ENCODE measurements around the gene SGK1. TPM values are rescaled to one million over a fixed set of nuclear protein-coding genes. Genes with fewer than 3 reads are reported as not detected.
"Not testable (repeated sequence)": the region's sequence is repeated elsewhere in the genome, so short reads cannot be mapped to it uniquely, and the experiment has no call there.

Gene SGK1
- total and polyA plus RNA-seq, 3 donors from 2014 or later = 91.3 to 208 (median 154) TPM

DNA sequence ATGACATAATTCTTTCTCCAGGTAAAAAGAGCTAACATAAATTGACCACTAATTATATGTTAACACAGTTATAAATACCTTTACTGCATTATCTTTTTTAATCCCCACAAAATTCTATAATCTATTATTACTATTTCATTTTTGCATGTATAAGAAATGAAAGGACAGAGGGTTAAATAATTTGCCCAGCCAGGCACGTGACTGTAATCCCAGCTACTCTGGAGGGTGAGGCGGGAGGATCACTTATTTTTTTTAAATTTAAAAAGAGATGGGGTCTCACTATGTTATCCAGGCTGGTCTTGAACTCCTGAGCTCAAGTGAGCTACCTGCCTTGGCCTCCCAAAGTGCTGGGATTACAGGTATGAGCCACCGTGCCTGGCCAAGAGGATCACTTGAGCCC, 121.9 kb downstream of the SGK1 start:
- Histone ChIP-seq H3K27me3 (no peaks in the 10 kb centered on the region), H3K4me1 (no peaks in the 10 kb centered on the region), H3K9me3 (no peaks in the 10 kb centered on the region), H3K4me3 (no peak overlapping the region), H3K36me3 (ENCODE audit: low read depth, missing control alignments) (no peaks in the 10 kb centered on the region), H3K27ac (peak overlapping the region in 1 of 2 donors; percentile 52)
- intact Hi-C loops (cut with DNase I; ENCODE audit: low total_unique reads) = no loop called here
- DNase-seq = no peak
- no peak for TF ChIP-seq POLR2A (IDR thresholded peaks at IDR 0.05)
- TF ChIP-seq, protein P1, sequence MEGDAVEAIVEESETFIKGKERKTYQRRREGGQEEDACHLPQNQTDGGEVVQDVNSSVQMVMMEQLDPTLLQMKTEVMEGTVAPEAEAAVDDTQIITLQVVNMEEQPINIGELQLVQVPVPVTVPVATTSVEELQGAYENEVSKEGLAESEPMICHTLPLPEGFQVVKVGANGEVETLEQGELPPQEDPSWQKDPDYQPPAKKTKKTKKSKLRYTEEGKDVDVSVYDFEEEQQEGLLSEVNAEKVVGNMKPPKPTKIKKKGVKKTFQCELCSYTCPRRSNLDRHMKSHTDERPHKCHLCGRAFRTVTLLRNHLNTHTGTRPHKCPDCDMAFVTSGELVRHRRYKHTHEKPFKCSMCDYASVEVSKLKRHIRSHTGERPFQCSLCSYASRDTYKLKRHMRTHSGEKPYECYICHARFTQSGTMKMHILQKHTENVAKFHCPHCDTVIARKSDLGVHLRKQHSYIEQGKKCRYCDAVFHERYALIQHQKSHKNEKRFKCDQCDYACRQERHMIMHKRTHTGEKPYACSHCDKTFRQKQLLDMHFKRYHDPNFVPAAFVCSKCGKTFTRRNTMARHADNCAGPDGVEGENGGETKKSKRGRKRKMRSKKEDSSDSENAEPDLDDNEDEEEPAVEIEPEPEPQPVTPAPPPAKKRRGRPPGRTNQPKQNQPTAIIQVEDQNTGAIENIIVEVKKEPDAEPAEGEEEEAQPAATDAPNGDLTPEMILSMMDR (IDR thresholded peaks at IDR 0.05) = no peak
- WGBS, 2 donors = 79 to 81% methylated on average over 3 of the region's 3 CpGs

GRCh38 chr6:134195164-134195906, 122.6 kb downstream of the SGK1 start:
- no peaks in the 10 kb centered on the region for H3K9me3 ChIP-seq
- no peak for DNase-seq
- no peaks in the 10 kb centered on the region for H3K4me1 ChIP-seq
- H3K4me3 ChIP-seq = no peak overlapping the region
- intact Hi-C loops (cut with DNase I; ENCODE audit: low total_unique reads) = no loop called here
- H3K27ac ChIP-seq = peak overlapping the region in 1 of 2 donors; percentile 52
- TF ChIP-seq POLR2A (IDR thresholded peaks at IDR 0.05) = no peak
- TF ChIP-seq, protein P1 (IDR thresholded peaks at IDR 0.05) = no peak
- WGBS, 2 donors = 27 to 47% methylated on average over 3 of the region's 3 CpGs
- H3K27me3 ChIP-seq = no peaks in the 10 kb centered on the region
- no peaks in the 10 kb centered on the region for H3K36me3 ChIP-seq (ENCODE audit: low read depth, missing control alignments)

DNA sequence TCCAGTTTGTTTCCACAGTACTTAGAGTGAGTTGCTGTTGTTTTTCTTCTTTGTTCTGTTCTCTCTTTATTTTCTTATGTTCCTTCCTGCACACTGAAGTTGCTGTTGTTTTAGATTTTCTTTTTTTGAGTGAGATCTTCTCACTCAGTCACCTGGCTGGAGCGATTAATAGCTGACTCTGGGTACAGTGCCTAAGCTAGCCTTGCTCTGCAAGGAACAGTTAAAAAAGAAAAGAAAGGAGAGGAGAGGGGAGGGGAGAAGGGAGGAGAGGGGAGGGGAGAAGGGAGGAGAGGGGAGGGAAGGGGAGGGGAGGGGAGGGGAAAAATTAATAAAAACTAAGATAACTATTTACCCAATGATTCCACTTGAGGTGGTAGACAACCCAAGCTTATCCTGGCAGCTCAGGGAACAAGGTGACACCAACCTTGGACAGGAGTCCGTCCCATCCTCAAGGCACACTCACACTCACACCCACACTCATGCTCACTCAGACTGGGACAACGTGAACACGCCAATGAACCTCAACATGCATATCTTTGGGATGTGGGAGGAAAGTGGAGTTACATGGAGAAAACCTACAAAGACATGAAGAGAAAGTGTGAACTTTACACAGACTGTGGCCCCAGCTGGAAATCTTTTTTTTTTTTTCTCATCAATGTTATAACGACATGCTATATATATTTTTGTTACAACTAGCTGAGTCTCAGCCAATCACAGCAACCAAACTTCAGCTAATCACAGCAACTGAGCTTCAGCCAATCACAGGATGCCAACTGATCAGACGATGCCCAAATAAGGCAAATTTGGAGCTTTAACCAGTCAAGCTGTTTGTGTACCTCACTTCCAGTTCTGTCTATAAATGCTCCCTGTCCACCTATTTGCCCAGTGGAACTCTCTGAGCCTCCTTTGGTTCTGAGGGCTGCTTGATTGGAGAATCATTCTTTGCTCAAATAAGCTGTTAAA, 124.1 kb downstream of the SGK1 start:
- 71 to 84% methylated on average over 6 of the region's 6 CpGs for WGBS, 2 donors
- Histone ChIP-seq H3K36me3 (ENCODE audit: low read depth, missing control alignments) (no peaks in the 10 kb centered on the region), H3K4me1 (no peaks in the 10 kb centered on the region), H3K27me3 (no peaks in the 10 kb centered on the region), H3K27ac (no peak overlapping the region), H3K4me3 (no peak overlapping the region), H3K9me3 (no peaks in the 10 kb centered on the region)
- no peak for DNase-seq
- TF ChIP-seq, protein P1 (IDR thresholded peaks at IDR 0.05) = no peak
- no peak for TF ChIP-seq POLR2A (IDR thresholded peaks at IDR 0.05)
- intact Hi-C loops (cut with DNase I; ENCODE audit: low total_unique reads) = no loop called here

- WGBS, 2 donors = 88 to 93% methylated on average over 8 of the region's 8 CpGs
- H3K27me3 ChIP-seq; intact Hi-C loops (cut with DNase I; ENCODE audit: low total_unique reads); H3K4me1 ChIP-seq; H3K4me3 ChIP-seq; H3K9me3 ChIP-seq; H3K36me3 ChIP-seq (ENCODE audit: low read depth, missing control alignments); H3K27ac ChIP-seq; DNase-seq: not testable (repeated sequence)
Observed at GRCh38 chr6:134192609-134193008, 125.3 kb downstream of the SGK1 start.

DNA sequence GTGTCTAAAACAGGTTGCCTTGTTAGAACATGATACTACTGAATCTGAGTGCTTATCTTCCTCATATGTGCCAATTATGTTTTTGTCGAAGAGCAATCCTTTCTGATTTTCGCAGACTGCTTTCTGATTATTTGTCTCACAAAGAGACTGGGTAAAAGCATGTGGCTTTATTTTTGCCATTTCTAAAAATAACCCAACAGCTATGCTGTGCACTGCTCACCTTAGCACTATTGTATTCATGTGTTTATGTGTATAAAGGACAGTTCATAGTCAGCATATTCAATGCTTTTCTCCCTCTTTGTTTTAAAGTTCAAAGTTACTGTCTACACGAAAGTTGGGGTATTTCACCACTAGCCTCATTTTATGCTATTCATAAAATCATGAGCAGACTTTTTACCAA, 127.0 kb downstream of the SGK1 start:
- Histone ChIP-seq H3K4me1 (no peaks in the 10 kb centered on the region), H3K27ac (no peak overlapping the region), H3K36me3 (ENCODE audit: low read depth, missing control alignments) (no peaks in the 10 kb centered on the region), H3K4me3 (no peak overlapping the region), H3K9me3 (no peaks in the 10 kb centered on the region), H3K27me3 (no peaks in the 10 kb centered on the region)
- intact Hi-C loops (cut with DNase I; ENCODE audit: low total_unique reads) = no loop called here
- no peak for DNase-seq
- TF ChIP-seq POLR2A (IDR thresholded peaks at IDR 0.05) = no peak
- TF ChIP-seq, protein P1 (IDR thresholded peaks at IDR 0.05) = no peak
- WGBS, 2 donors = 70 to 78% methylated on average over 3 of the region's 3 CpGs

All from testis (tissue), 3 donors.